RPMI8226 (cell line): ENCODE measurements around the gene RIN3.
A peak's percentile ranks its signal among the peaks of the same experiment; 100 is the strongest.
"Not testable (repeated sequence)": the region's sequence is repeated elsewhere in the genome, so short reads cannot be mapped to it uniquely, and the experiment has no call there.

Source experiments
- DNase-seq: peaks from one replicate; pipeline ENCODE4 v3.0.0-alpha.2; 2015

RIN3 gene

DNA sequence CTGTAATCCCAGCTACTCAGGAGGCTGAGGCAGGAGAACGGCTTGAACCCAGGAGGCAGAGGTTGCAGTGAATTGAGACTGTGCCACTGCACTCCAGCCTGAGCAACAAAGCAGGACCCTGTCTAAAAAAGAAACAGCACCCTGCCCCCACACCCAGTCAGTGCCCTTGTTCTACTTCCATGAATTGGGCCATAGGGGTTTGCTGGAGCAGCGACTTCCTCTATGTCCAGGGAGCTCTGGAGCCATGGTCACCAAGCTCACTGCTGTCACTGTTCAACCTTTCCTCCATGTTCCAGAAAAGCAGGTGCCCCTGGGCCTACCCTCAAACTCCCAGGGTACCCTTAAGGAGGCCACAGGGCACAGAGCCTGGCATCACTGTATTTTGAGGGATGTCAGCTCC, 116.8 kb downstream of the RIN3 start:
- no peak for DNase-seq

DNA sequence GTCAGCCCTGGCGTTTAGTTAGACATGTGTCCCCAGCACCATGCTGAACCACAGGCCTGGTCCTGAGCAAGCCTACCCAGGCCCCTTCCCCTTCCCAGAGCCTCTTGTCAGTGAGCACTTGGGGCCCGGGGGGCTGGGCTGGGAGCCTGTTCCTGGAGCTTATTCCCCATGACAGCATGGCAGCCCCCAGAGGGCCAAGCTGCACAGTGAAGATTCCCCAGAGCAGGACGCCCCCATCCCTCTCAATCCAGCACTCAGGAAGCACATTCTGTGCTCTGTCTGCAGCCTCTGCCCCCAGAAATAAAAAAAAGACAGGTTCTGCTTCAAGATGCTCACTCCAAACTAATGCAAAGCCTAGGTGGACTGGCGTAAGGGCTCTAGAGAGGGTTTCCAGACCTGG, 117.5 kb downstream of the RIN3 start:
- no peak for DNase-seq

DNA sequence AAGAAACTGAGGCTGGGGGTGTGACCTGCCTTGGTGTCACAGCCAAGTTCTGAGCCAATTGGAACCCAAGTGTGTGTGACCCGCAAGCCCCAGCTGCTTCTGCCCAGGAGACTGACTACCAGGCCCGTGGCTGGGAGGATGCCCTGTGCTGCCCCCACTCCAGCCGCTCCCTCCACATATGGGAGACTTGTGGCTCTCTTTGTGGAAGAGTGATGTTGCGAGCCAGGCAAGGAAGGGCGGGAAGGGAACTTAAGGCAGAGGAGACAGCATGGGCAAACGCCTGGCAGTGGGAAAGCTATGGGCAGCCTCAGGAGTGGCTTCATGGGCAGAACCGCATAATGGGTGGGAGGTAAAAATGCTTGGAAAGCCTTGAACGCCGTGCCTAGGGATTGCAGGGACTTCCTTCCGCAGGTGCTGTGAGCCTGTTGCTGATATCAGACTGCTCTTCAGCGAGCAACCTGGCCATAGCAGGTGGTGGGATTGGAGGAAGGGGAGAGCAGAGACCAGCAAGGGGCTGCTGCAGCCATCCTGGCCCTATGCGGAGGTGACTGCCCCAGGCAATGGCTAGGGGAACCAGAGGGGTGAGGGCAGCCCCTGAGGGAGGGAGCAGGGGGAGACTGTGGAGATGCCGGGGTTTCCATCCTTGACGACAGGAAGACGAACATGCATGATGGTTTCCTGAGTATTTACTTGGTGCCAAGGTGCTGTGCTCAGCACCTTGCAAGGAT, 119.1 kb downstream of the RIN3 start:
- DNase-seq: no peak

DNA sequence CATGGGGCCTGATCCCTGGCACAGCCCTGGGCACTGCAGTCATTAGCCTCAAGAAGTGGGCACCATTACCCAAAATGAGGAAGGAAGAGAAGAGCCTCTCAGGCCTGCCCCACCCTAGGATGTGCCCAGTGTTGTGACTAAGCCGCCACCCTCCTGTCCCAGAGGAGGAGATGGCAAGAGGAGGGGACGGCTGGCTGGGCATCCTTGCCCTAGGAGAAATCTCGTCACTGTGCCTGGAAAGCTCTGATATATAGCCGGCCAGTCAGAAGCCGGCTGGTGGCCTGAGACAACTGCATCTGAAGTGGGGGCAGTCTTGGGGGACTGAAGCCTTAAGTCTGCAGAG, 119.7 kb downstream of the RIN3 start:
- no peak for DNase-seq

DNA sequence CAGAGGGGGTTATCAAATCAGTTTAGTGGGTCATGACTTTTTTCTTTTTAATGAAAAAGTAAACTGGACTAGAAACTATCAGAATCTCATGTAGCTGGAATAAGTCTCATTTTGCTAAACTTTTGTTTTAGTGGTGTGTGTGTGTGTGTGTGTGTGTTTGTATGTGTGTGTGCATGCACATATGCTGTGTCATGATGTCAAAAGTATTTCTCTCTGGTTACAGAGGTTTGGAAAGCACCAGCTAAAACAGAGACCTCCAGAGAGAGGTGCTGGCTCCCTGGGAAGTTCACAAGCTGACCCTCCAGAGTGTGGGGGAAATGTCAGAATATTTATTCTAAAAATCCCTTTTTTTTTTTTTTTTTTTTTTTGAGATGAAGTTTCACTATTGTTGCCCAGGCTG, 120.1 kb downstream of the RIN3 start:
- DNase-seq: no peak

DNA sequence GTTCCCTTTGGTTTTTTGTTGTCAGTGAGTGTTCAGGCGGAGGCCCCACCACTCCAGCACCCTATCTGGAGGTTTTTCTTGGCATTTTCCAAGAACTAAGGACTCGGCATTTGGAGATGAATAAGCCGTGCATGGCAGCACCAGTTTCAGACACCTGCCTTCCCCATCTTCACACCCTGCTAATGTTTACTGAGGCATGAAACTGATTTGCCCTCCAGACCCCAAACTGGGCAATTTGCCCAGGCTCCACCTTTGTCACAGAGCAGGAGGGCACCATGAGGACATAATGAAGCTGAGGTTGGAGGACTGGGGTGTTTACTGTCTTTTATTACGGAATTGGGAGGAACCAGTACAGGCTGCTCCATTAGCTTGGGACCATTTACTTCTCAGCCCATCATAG, 121.5 kb downstream of the RIN3 start:
- peak; percentile 76 for DNase-seq

DNA sequence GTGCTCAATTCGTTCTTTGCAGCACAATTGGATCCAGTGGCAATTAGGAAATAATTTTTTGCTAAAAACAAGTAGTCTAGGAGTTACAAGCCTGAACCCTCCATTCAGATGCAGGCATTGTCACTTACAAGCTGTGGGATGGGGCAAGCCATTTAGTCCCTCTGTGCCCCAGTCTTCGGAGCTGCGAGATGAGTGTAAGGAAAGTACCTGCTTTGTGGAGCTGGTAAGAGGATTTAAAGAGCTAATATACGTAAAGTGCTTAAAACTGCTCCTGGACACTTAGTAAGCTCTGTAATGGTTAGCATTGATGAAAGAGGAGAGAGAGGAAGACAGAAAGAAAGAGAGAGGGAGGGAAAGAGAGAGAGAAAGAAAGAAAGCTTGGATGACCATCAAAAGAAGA, 122.3 kb downstream of the RIN3 start:
- DNase-seq: no peak

DNA sequence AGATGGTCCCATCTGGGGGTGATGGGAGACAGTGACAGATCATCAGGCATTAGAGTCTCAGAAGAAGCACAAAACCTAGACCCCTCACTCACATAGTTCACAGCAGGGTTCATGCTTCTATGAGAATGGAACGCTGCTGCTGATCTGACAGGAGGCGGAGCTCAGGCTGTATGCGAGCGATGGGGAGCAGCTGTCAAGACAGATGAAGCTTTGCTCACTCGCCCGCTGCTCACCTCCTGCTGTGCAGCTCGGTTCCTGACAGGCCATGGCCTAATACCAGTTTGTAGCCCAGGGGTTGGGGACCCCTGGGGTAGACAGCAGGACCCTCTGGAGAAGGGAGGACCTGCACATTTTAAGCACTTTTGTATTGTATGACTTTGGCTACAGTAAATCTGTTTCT, 123.6 kb downstream of the RIN3 start:
- no peak for DNase-seq

DNA sequence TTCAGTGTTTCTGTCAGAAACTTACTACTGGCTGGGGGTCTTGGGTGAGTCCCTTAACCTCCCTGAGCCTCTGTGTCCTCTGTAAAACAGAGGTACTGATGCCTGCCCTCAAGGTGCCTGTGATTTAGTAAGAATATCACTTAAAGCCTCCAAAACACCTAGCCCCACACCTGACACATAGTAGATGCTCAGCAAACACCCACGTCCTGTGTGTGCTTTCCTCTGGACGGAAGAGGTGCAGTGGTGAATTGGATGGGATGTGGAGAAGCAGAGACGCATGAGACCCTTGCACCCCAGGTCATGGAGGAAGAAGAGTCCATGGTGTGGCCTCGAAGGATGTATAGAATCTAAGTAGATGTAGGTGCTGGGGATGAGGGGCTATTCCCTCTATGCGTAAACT, 124.3 kb downstream of the RIN3 start:
- no peak for DNase-seq

DNA sequence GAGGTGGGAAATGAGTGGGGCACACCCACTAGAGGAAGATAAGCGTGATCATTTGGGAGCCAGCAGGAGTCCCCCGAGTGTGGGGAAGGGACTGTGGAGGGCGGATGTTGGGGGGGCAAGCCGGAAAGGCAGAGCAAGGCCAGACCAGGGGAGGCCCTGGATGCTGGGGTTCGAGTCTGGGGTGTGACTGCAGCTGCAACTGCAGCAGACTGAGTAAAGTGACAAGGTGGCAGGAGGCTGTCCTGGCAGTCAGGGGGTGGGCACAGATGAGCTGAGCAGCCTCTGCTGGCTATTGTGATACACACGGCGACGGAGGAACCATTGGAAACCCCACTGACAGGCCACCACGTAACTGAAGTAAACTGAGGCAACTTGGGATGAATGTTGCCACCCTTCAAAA, 124.7 kb downstream of the RIN3 start:
- DNase-seq: no peak

DNA sequence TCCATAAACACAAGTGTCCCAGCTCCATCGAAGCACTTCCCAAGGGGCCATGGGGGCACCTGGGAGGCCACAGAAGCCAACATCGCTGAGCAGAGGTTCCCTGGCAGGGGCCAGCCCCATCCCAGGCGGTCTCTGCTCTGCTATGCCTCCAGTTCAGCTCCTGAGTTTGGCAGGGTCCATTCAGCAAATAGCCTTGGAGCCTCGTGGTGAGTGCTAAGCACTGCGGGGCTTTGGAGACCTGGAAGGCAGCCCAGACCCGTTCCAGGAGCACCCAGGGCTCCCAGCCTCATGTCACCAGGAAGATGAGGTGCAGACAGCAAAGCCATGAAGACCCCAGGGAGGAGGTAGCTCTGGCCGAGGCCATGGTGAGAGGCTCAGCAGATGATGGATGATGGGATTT, 125.3 kb downstream of the RIN3 start:
- no peak for DNase-seq

DNA sequence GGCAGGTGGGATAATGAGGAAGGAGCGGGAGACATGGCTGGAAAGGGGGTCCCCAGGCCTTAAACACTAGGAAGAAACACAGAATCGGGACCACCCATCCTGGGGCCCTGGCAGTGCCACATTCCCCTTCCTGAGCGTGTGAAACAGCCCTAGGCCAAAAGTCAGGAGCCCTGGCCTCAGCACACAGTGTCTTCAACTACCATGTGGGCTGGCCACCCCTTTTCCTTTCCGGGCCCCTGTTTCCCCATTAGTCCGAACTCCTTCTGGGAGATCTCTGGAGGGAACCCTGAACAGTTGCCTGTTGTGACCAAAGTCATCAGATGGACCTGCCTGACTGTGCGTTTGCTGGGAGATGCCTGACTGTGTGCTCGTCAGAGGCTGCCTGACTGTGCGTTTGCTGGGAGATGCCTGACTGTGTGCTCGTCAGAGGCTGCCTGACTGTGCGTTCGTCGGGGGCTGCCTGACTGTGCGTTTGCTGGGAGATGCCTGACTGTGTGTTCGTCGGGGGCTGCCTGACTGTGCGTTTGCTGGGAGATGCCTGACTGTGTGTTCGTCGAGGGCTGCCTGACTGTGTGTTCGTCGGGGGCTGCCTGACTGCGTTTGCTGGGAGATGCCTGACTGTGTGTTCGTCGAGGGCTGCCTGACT, 126.0 kb downstream of the RIN3 start:
- not testable (repeated sequence) for DNase-seq

DNA sequence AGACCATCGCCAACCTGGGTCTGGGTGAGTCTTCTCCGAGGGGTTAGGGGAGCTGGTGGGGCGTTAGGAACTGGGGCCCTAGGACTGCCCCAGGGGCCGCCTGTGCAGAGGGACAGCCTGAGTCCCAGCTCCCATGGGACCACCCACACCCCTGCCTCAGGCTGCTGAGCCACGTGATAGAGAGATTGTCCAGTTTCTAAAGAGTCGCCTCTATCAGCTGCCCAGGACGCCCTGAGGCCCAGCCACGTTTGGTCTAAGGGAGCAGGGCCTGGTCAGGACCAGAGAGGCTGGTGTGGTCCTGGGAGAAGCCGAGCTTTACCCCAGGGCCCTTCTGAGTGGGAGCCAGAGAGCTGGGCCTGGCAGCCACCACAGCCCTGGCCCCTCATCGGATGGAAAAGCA, 127.7 kb downstream of the RIN3 start:
- DNase-seq: no peak

DNA sequence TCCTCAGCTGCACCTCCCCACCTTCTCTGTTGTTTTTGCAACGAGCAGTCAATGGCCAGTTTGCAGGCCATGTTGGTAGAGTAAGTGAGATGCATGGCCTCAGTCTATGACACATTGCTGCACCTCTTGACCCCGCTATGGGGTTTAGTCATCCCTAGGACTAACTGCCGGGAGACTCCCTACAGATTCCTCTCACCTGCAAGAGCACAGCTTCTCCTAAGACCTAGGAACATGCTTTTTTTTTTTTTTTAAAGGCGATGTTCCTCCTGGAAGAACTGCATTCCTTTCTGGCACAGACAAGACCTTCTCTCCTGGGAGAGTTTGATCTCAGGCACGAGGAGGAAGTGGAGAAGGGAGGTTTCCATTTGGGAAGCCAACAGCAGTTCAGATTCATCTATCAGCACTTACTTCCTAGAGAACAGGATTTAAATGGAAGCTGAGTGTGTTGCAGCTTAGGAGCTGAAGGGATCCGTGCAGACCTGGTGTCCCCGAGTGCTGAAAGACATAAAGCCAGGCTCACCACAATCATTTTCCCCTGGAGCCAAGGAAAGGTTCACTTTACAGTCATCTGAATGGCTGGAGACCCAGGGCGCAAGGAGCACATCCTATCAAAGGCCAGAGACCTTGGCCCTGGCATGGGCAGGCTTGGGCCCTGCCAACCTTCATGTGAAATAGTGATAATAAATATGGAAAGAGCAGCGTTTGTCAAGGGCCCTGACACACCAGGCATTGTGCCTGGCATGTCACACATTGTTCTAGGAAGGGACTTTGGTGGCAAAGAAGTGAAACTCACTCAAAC, 130.8 kb downstream of the RIN3 start:
- no peak for DNase-seq

DNA sequence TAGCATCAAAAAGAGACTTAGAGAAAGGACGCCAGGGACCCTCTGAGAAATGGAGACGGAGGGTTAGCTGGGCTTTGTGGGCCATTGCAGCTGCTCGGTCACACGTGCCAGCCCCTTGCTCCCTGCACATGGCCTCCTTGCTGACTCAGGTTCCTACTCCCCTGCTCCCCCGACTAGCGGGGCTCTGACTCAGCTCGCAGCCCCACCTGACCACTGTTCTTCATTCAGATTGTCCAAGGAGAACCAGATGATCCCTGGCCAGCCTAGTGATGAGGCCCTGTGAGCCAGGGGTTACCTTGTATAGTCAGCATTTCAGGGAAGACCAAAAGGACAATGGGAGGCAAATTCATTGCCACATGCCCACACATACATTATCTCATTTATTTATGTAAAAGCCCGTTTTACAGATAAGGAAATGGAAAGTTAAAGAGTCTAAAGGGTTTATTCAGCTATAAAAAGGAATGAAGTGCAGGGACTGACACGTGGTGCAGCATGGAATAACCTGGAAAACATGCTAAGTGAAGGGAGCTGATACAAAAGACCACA, 131.5 kb downstream of the RIN3 start:
- no peak for DNase-seq

DNA sequence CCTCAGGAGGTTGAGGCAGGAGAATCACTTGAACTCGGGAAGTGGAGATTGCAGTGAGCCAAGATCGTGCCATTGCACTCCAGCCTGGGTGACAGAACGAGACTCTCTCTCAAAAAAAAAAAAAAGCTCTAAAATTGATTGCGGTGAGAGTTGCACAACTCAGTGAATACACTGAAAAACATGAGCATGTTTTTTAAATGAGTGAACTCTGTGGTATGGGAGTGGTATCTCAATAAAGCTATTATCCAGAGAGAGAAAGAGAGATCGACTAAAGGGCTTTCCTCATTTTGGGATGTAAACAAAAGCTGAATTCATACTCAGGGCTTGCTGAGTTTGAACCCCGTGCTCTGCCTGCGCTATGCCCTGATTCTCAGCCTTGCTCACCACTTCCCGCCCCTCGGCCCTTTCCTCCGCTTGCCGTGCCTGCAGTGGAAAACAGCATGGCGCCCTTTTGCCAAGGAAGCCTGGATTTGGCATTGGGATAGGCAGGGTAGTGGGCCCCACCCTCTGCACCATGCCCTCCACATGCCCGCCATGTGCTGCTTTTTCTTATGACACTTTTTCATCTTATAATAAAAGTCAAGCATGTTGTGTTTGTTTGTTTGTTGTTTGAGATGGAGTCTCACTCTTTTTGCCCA, 132.4 kb downstream of the RIN3 start:
- DNase-seq: no peak

DNA sequence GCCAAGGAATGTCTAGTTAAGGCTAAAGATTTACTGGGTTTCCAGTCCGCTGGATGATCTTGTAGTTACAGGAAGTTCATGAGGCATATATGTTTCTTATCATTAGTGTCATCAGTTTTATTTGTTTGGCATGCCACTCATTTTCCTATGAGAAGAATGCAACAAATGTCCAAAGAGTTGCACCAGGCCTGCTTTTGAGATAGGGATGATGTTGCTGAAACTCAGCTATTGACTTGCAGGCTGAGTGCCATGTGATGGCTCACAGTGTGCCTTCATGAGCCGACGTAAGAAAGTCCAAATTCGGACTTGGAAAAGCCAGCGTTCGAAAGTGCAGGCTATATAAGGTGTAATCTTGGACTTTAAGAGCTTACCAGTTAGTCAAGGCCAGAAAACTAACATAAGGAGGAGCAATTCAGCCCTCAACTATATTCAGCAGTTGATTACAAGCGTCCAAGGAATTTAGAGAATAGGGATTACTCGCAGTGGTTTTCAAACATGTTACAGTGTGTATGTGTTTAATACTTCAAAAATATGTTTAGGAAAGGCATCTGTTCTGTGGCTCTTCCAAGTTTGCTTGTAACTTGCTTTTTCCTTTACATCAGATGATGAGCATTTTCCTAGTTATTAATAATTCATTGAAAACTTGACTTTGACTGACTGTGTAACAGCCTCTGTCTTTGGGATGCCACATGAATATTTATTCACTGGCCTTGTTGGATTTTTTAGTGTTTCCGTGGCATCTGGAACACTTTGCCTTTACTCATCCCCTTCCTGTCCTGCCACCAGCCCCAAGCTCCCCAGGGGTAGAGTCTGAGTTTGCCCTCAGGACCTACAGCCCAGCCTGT, 133.6 kb downstream of the RIN3 start:
- DNase-seq: no peak

DNA sequence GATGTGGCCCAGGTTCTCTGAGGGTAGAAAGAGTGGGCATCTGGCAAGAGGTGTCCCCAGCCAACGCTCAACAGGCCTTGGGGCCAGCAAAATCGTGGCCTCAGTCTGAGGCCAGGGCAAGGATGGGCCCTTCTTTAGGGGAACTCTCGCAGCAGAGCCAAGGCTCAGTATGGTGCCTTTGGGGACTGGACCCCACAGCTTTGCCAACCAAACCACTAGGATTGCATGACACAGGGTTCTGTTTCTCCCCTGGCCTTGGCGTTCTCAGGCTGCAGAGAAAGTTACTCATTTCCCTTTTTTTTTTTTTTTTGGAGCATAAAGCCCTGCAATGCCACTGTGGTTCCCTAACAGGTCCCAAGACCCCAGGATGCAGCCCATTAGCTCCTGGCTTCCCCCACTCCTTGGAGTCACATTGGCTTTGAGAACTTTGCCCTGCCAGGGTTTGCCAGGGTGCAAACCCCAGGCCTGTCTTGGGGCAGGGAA, 134.3 kb downstream of the RIN3 start:
- no peak for DNase-seq

DNA sequence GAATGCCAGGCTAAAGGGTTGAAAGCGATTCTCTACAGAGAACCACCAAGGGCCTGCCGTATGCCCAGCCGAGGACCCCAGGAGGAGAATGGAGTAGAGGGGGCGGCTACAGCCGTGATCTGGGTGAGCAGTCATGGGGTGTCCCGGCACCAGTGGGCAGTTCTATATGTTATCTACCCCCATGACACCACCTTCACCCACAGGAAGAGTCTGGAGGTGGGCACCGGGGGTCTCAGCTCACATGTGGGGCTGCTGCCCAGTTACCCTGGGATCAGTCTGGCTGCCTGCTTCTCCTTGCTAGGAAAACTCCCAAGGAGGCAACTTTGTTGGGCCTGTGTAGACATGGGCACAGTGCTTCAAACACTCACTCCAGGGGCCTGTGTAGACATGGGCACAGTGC, 135.5 kb downstream of the RIN3 start:
- no peak for DNase-seq

DNA sequence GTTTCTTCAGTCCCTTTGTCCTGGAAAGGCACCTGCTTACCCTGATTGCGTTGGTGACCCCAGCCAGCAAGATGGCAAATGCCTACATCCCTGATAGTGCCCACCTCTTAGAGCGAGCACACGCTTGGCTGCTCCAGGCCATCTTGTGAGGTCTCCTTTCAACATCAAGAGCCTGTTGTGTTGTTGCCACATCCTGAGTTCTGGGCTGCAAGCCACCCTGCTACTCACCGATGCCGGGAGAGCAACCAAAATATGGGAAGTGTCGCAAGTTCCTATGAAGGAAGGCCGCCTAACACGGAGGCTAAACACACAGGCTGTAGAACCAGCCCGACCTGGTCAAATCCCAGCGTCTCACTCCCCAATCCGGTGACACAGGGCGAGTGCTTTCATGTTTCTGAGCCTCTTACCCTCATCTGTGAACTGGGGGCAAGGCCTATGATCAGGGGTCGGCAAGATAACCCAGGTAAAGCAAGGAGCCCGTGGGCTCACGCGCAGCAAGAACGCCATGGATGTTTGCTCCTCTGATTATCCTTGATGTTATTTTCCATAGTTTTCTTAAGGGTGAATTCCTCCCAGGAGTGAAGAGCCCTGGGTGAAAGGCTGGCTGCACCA, 136.5 kb downstream of the RIN3 start:
- no peak for DNase-seq

DNA sequence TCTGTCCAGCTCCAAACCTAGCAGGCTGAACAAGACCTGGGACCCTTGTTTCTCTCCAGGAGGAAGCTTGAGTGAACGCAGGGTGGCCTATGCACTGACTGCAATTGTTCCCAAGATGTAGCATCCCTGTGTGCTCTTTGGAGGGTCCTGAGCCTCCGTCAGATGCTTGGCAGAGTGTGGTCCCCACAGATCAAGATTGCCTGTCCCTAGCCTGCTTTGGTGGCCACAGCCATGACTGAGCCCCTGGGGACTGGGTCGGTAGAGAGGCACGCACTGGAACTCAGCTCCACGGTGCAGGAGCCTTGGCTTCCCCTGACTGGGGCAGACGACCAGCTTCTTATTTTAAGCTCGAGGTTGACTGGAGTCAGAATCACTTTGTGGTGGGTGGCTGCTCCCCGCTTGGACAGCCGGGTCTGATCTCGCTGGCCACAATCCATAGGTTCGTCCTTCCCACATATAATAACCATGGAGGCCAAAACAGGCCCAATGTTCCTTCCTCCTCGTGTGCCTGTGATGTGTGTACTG, 137.1 kb downstream of the RIN3 start:
- no peak for DNase-seq
